HL-60 (cell line): ENCODE data around the gene SPATA31E1.

ENCODE experiments used
- DNase-seq, 2 experiments: peaks; one replicate each; pipeline ENCODE4 v3.0.0-alpha.2; 2010 to 2020; ENCODE audit warnings: low read depth in 1 of 2, low spot score in 1 of 2
- H3K27ac ChIP-seq: fragments of 250-450 bp; sonication (Bioruptor Pico); replicated peaks from 2 replicates; pipeline ENCODE4 v1.5.1; 2020; ENCODE audit warnings: mild to moderate bottlenecking, moderate library complexity
- H3K27me3 ChIP-seq: fragments of 250-450 bp; sonication (Bioruptor Pico); 2 replicates; pipeline ENCODE4 v1.5.1; 2021; ENCODE audit warnings: mild to moderate bottlenecking, moderate library complexity; ENCODE audit not compliant: insufficient read depth, poor library complexity, severe bottlenecking
- H3K4me3 ChIP-seq: replicated peaks from 2 replicates; pipeline ENCODE4 v1.5.1; 2011; ENCODE audit warnings: mild to moderate bottlenecking, control low read depth, low read length; ENCODE audit not compliant: insufficient read depth
- CTCF ChIP-seq: IDR thresholded peaks from one replicate; pipeline ENCODE4 v1.5.1; 2011; ENCODE audit warnings: low read length, control low read depth, inconsistent platforms; ENCODE audit not compliant: insufficient read depth
- GABPA ChIP-seq: IDR thresholded peaks from 2 replicates; pipeline ENCODE4 v1.6.1; 2012; ENCODE audit warnings: low read depth
- POLR2AphosphoS5 ChIP-seq: IDR thresholded peaks from 2 replicates; pipeline ENCODE4 v1.6.1; 2012; ENCODE audit warnings: low read depth
- REST ChIP-seq: IDR thresholded peaks from 2 replicates; pipeline ENCODE4 v1.6.1; 2012; ENCODE audit warnings: low read depth; ENCODE audit not compliant: insufficient replicate concordance
- SPI1 ChIP-seq: IDR thresholded peaks from 2 replicates; pipeline ENCODE4 v1.6.1; 2012; ENCODE audit warnings: low read depth, mild to moderate bottlenecking, borderline replicate concordance

The SPATA31E1 gene

GRCh38 chr9:87889065-87889881 is 6.6 kb downstream of the SPATA31E1 start:
- TF ChIP-seq CTCF (no peak), GABPA (no peak), POLR2AphosphoS5 (no peak), SPI1 (no peak), REST (no peak)
- DNase-seq = no peak
- H3K4me3 ChIP-seq = no peak overlapping the region
- no peaks in the 10 kb centered on the region for H3K27me3 ChIP-seq
- H3K27ac ChIP-seq = no peak overlapping the region

- H3K4me3 ChIP-seq = no peak overlapping the region
- no peak overlapping the region for H3K27ac ChIP-seq
- H3K27me3 ChIP-seq = no peaks in the 10 kb centered on the region
- DNase-seq = no peak
- no peak for TF ChIP-seq POLR2AphosphoS5
- TF ChIP-seq SPI1 = no peak
- TF ChIP-seq REST = no peak
- TF ChIP-seq GABPA = no peak
- no peak for TF ChIP-seq CTCF
Measured at GRCh38 chr9:87889882-87890252, 7.2 kb downstream of the SPATA31E1 start.

GRCh38 chr9:87890837-87891236 is 8.2 kb downstream of the SPATA31E1 start:
- no peaks in the 10 kb centered on the region for H3K27me3 ChIP-seq
- TF ChIP-seq SPI1 (no peak), GABPA (no peak), CTCF (no peak), POLR2AphosphoS5 (no peak)
- no peak overlapping the region for H3K27ac ChIP-seq
- DNase-seq = no peak
- H3K4me3 ChIP-seq = no peak overlapping the region

GRCh38 chr9:87891754-87892153 is 9.1 kb downstream of the SPATA31E1 start:
- H3K27me3 ChIP-seq = no peaks in the 10 kb centered on the region
- no peak overlapping the region for H3K4me3 ChIP-seq
- no peak for DNase-seq
- TF ChIP-seq POLR2AphosphoS5 (no peak), SPI1 (no peak), GABPA (no peak), CTCF (no peak), REST (no peak)
- H3K27ac ChIP-seq = no peak overlapping the region
